AG04450 (cell line): Measurements from ENCODE around the gene OPCML. TPM values are rescaled to one million over a fixed set of nuclear protein-coding genes. Genes with fewer than 3 reads are reported as not detected.

Experiments
- CTCF ChIA-PET: fragments of 300-600, 350-600 bp; formaldehyde crosslinking; extraction: SDS; loops from one replicate; lab custom pipeline; 2022; ENCODE audit warnings: antibody characterized with exemption, inconsistent platforms; lab: Charles Lee
- POLR2A ChIA-PET: fragments of 350-600 bp; formaldehyde crosslinking; extraction: SDS; loops from one replicate; lab custom pipeline; 2021; ENCODE audit warnings: antibody characterized with exemption, inconsistent platforms; lab: Yijun Ruan, JAX
- DNase-seq: peaks from one replicate; pipeline ENCODE4 v3.0.0-alpha.2; 2011; ENCODE audit warnings: low read depth, low spot score
- H3K27ac ChIP-seq: one replicate; pipeline ENCODE4 v1.5.1; 2012; ENCODE audit warnings: low read depth, low read length, control low read depth
- H3K27me3 ChIP-seq: one replicate; pipeline ENCODE4 v1.6.0; 2012; ENCODE audit warnings: low read length; ENCODE audit not compliant: control insufficient read depth, insufficient read depth
- H3K4me3 ChIP-seq: 2 replicates; pipeline ENCODE4 v1.5.1; 2011; ENCODE audit warnings: mild to moderate bottlenecking, low read depth, low read length, control low read depth
- H3K9me3 ChIP-seq: 2 replicates; pipeline ENCODE4 v1.5.1; 2012; ENCODE audit warnings: low read length; ENCODE audit not compliant: control insufficient read depth, insufficient read depth
- CTCF ChIP-seq: IDR thresholded peaks from 2 replicates; pipeline ENCODE4 v1.5.1; 2011; ENCODE audit warnings: low read depth, low read length, control low read depth, inconsistent platforms
- polyA plus RNA-seq: library from polyadenylated mRNA; depleted of rRNA; stranded (reverse); fragments of >200 nt; gene quantifications from 2 replicates; pipeline ENCODE4 v1.2.3, GENCODE V29; 2011

The OPCML gene
- polyA plus RNA-seq, 1 experiment: 1.1 TPM

DNA sequence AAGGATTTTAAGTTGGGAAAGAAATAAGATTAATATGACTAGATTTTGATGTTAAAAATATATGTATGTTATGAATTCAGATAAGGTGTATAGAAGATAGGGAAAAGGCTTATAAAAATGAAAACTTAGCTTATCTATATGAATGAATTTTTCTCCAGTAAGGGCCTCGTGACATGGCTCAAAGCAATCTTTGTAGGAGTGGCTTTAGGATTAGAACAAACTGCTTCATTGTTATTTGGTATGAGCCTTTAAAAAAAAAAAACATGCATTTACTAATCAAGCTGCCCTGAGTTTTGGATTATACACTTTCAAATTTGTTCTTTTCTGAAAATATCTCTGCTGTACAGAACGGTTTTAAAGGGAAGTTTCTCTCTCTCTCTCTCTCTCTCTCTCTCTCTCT is 905.9 kb downstream of the OPCML start:
- no peaks in the 10 kb centered on the region for H3K27me3 ChIP-seq
- DNase-seq: no peak
- POLR2A ChIA-PET: no interaction called here
- no peak overlapping the region for H3K4me3 ChIP-seq
- H3K9me3 ChIP-seq: no peaks in the 10 kb centered on the region
- TF ChIP-seq CTCF: no peak
- H3K27ac ChIP-seq: no peak overlapping the region
- CTCF ChIA-PET: interaction anchor here (1.6 kb wide), 1 partner anchor 878 kb away, joined by 4 read pairs; no protein-coding TSS in a partner anchor

DNA sequence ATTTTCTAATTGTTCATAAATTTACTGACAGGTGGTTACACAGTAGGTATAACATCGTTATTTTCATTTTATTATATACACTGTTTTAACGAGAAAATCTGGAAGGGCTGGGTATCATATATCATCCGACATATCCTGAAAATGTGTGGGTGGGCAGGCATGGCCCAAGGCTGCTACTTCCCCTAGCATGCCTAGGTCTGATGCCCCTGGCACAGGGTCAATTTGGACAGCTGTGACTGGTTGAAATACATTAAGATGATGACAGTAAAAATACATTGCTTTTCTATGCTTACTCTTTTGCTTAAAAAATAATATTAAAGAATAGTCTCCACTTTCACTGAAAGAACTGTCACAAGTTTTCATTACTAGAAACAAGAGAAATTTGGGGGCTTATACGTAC is 908.8 kb downstream of the OPCML start:
- Histone ChIP-seq H3K9me3 (no peaks in the 10 kb centered on the region), H3K27ac (no peak overlapping the region), H3K27me3 (no peaks in the 10 kb centered on the region), H3K4me3 (no peak overlapping the region)
- TF ChIP-seq CTCF: no peak
- ChIA-PET POLR2A (no interaction called here), CTCF (no interaction called here)
- no peak for DNase-seq

GRCh38 chr11:132621976-132622580 is 910.2 kb downstream of the OPCML start:
- POLR2A ChIA-PET: no interaction called here
- DNase-seq: no peak
- CTCF ChIA-PET: no interaction called here

GRCh38 chr11:132620423-132620822 is 911.9 kb downstream of the OPCML start:
- Histone ChIP-seq H3K27me3 (no peaks in the 10 kb centered on the region), H3K27ac (no peak overlapping the region), H3K4me3 (no peak overlapping the region), H3K9me3 (no peaks in the 10 kb centered on the region)
- CTCF ChIA-PET: no interaction called here
- POLR2A ChIA-PET: no interaction called here
- no peak for DNase-seq
- no peak for TF ChIP-seq CTCF

More at GRCh38 chr11:132621976-132622580, 910.2 kb downstream of the OPCML start:
- Histone ChIP-seq H3K9me3 (no peaks in the 10 kb centered on the region), H3K27me3 (no peaks in the 10 kb centered on the region), H3K4me3 (no peak overlapping the region), H3K27ac (no peak overlapping the region)
- TF ChIP-seq CTCF: no peak

DNA sequence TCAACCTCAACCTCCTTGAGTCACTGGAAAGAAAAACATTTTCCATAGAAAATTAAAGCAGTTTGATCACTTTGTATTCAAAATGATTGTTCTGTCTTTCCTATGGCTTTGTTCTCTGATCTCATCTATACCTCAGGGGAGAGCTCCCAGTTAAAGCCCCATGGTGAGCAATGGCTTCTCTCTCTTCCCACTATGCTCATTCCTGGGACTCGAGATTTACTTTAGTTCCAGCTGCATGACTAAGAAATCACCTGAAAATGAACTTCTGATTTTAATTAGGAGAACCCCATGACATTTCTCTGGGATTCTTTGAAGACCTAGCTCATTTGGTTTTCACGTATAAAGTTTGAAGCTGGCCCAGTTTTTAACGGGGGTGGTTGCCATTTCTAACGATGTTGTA is 921.5 kb downstream of the OPCML start:
- ChIA-PET POLR2A (no interaction called here), CTCF (interaction anchor here (1.5 kb wide), 1 partner anchor 330 kb away, joined by 3 read pairs; no protein-coding TSS in a partner anchor)
- no peak for DNase-seq
- H3K27ac ChIP-seq: no peak overlapping the region
- no peaks in the 10 kb centered on the region for H3K27me3 ChIP-seq
- no peak for TF ChIP-seq CTCF
- no peaks in the 10 kb centered on the region for H3K9me3 ChIP-seq
- no peak overlapping the region for H3K4me3 ChIP-seq
